Glutamatergic neuron (in vitro differentiated cells): ENCODE measurements around the gene LIMS2. TPM values are rescaled to one million over a fixed set of nuclear protein-coding genes. Genes with fewer than 3 reads are reported as not detected.

Experiments
- DNase-seq: peaks from one replicate; pipeline ENCODE4 v3.0.0; 2022
- H3K27ac Mint-ChIP-seq: one replicate; pipeline ENCODE4 v1.8.0; 2020; ENCODE audit warnings: mild to moderate bottlenecking, mixed read lengths, inconsistent platforms; ENCODE audit not compliant: unreplicated experiment
- H3K27me3 Mint-ChIP-seq: one replicate; pipeline ENCODE4 v1.8.0; 2020; ENCODE audit warnings: mild to moderate bottlenecking, moderate library complexity, mixed read lengths, inconsistent platforms; ENCODE audit not compliant: unreplicated experiment
- H3K36me3 Mint-ChIP-seq: one replicate; pipeline ENCODE4 v1.8.0; 2020; ENCODE audit warnings: mild to moderate bottlenecking, mixed read lengths, inconsistent platforms; ENCODE audit not compliant: unreplicated experiment
- H3K4me1 Mint-ChIP-seq: one replicate; pipeline ENCODE4 v1.8.0; 2020; ENCODE audit warnings: mild to moderate bottlenecking, low read depth, mixed read lengths, inconsistent platforms; ENCODE audit not compliant: unreplicated experiment
- H3K4me3 Mint-ChIP-seq: one replicate; pipeline ENCODE4 v1.8.0; 2020; ENCODE audit warnings: mild to moderate bottlenecking, mixed read lengths, inconsistent platforms; ENCODE audit not compliant: unreplicated experiment
- H3K9me3 Mint-ChIP-seq: one replicate; pipeline ENCODE4 v1.8.0; 2020; ENCODE audit warnings: mild to moderate bottlenecking, moderate library complexity, mixed read lengths, inconsistent platforms; ENCODE audit not compliant: unreplicated experiment
- CTCF ChIP-seq: fragments of 200-600 bp; sonication (generic); IDR thresholded peaks from one replicate; pipeline ENCODE4 v1.5.0; 2021; ENCODE audit not compliant: partially characterized antibody, unreplicated experiment
- total RNA-seq: library from RNA; stranded (reverse); fragmentation: NEBNext Ultra II Directional; extraction: Animal tissue kit (Norgen Biotek cat#: 25700); gene quantifications from one replicate; pipeline ENCODE4 v1.2.1, GENCODE V29; 2021; ENCODE audit not compliant: unreplicated experiment

Gene LIMS2
- total RNA-seq, 1 donor from 2014 or later = 0.29 TPM

GRCh38 chr2:127625572-127625951, 49.8 kb downstream of the LIMS2 start:
- H3K9me3 Mint-ChIP-seq = peaks cover 3% of the 10 kb centered on the region
- no peak for DNase-seq
- peaks cover 3% of the 10 kb centered on the region for H3K4me1 Mint-ChIP-seq
- H3K4me3 Mint-ChIP-seq = no peak overlapping the region
- no peak for TF ChIP-seq CTCF
- H3K27ac Mint-ChIP-seq = no peak overlapping the region
- peaks cover 3% of the 10 kb centered on the region for H3K36me3 Mint-ChIP-seq
- peaks cover 5% of the 10 kb centered on the region for H3K27me3 Mint-ChIP-seq

GRCh38 chr2:127624756-127625571, 50.4 kb downstream of the LIMS2 start:
- peaks cover 3% of the 10 kb centered on the region for H3K9me3 Mint-ChIP-seq
- DNase-seq = peak; percentile 13
- H3K4me1 Mint-ChIP-seq = peaks cover 3% of the 10 kb centered on the region
- peaks cover 3% of the 10 kb centered on the region for H3K36me3 Mint-ChIP-seq
- TF ChIP-seq CTCF = no peak
- H3K27me3 Mint-ChIP-seq = peaks cover 5% of the 10 kb centered on the region
- H3K27ac Mint-ChIP-seq = no peak overlapping the region
- H3K4me3 Mint-ChIP-seq = no peak overlapping the region

GRCh38 chr2:127624320-127624755, 51.0 kb downstream of the LIMS2 start:
- DNase-seq = no peak
- no peak overlapping the region for H3K4me3 Mint-ChIP-seq
- H3K36me3 Mint-ChIP-seq = peaks cover 3% of the 10 kb centered on the region
- H3K4me1 Mint-ChIP-seq = peaks cover 8% of the 10 kb centered on the region
- H3K9me3 Mint-ChIP-seq = peaks cover 3% of the 10 kb centered on the region
- H3K27me3 Mint-ChIP-seq = peaks cover 5% of the 10 kb centered on the region
- no peak for TF ChIP-seq CTCF
- H3K27ac Mint-ChIP-seq = no peak overlapping the region

GRCh38 chr2:127623388-127624319, 51.7 kb downstream of the LIMS2 start:
- peak; percentile 11 for DNase-seq
- Mint-ChIP-seq H3K27me3 (peaks cover 5% of the 10 kb centered on the region), H3K4me3 (no peak overlapping the region), H3K36me3 (peaks cover 3% of the 10 kb centered on the region), H3K4me1 (peaks cover 10% of the 10 kb centered on the region), H3K27ac (no peak overlapping the region), H3K9me3 (peaks cover 3% of the 10 kb centered on the region)
- TF ChIP-seq CTCF = no peak
